Astrocyte (in vitro differentiated cells and primary cell): ENCODE results near the gene KCNE5.

Source experiments
- EZH2 ChIP-seq: IDR thresholded peaks from 2 replicates; pipeline ENCODE4 v1.6.1; 2012; ENCODE audit warnings: mild to moderate bottlenecking, low read length, inconsistent platforms; ENCODE audit not compliant: insufficient read depth
- TF ChIP-seq, protein P1 (sequence below): IDR thresholded peaks from 2 replicates; pipeline ENCODE4 v1.5.1; 2011; ENCODE audit warnings: low read depth, mild to moderate bottlenecking, inconsistent platforms, low read length, moderate library complexity; ENCODE audit not compliant: insufficient read depth

DNA sequence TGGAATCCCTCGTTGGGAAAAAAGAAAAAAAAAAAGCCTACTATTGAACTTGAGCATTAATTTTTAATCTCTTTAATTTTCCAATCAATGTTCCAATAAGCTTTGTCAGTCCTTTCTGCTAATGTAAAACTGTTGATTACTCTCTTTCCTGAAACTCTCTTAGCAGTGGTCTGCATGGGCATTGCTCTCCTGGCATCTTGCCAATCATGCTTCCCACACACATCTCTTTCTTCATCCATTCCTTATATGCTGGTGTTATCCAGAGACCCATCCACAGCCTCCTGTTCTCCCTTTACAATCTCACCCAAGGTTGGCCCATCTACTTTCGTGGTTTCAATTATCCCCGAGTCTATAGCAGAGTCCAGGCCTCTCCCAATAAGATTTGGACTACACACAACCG lies 31.8 kb upstream of the KCNE5 start:
- TF ChIP-seq, protein P1, sequence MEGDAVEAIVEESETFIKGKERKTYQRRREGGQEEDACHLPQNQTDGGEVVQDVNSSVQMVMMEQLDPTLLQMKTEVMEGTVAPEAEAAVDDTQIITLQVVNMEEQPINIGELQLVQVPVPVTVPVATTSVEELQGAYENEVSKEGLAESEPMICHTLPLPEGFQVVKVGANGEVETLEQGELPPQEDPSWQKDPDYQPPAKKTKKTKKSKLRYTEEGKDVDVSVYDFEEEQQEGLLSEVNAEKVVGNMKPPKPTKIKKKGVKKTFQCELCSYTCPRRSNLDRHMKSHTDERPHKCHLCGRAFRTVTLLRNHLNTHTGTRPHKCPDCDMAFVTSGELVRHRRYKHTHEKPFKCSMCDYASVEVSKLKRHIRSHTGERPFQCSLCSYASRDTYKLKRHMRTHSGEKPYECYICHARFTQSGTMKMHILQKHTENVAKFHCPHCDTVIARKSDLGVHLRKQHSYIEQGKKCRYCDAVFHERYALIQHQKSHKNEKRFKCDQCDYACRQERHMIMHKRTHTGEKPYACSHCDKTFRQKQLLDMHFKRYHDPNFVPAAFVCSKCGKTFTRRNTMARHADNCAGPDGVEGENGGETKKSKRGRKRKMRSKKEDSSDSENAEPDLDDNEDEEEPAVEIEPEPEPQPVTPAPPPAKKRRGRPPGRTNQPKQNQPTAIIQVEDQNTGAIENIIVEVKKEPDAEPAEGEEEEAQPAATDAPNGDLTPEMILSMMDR: no peak
- no peak for TF ChIP-seq EZH2
